Measurements from ENCODE around the gene NPAS3. TPM values are rescaled to one million over a fixed set of nuclear protein-coding genes. Genes with fewer than 3 reads are reported as not detected.
A peak's percentile ranks its signal among the peaks of the same experiment; 100 is the strongest.

Gene NPAS3
- total RNA-seq, 2 donors from 2014 or later, result 0.33 to 0.78 TPM

DNA sequence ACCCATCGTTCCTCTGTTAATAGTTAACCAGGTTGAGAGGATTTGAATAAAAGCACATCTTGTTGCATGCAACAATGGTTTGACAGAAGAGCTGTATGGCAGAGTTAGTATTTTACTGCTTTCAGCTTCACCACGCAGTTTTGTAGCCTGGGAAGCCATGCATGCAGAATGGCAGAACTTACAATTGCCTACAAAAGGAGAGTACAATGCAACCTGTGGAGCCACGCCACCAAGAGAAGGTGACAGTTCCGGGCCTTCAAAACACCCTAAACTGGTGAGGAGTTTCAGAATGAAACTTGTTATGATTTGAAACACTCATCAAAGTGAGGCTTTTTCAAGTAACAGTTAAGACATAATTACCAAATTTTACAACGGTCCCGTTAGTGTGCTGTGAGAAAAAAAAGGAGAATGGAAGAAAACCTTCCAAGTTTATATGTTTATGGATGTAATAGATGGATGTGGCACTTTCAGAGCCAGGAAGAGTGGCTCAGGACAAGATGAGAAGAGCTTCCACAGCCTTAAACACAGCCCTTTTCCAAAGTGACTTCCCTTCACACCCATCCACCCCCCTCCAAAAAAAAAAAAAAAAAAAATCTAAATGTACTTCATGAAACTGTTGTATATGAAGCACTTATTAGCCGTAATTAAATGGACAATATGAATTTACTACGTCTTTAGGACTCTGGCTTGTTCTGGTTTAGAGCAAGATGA, 853.5 kb downstream of the NPAS3 start:
- H3K4me3 ChIP-seq, result no peak overlapping the region
- H3K9me3 ChIP-seq, result no peaks in the 10 kb centered on the region
- intact Hi-C loops (cut with DNase I), result loop anchor here (5.0 to 10.0 kb wide), 2 partner anchors 1087 to 1215 kb away; no protein-coding TSS in a partner anchor
- ATAC-seq, result no peak
- TF ChIP-seq POLR2A (IDR thresholded peaks at IDR 0.05), result no peak
- TF ChIP-seq CTCF (IDR thresholded peaks at IDR 0.05), result no peak
- peaks cover 8% of the 10 kb centered on the region for H3K4me1 ChIP-seq
- DNase-seq, result no peak
- 45 to 52% methylated on average over 8 of the region's 8 CpGs for WGBS, 2 donors
- H3K27me3 ChIP-seq, result no peaks in the 10 kb centered on the region
- H3K36me3 ChIP-seq (replicated peaks in 1 of 2; ENCODE audit: insufficient read depth in 1 of 2, low read depth in 2 of 2), result no peaks in the 10 kb centered on the region
- no peak overlapping the region for H3K27ac ChIP-seq

- ATAC-seq (peak; percentile 83), DNase-seq (peak; percentile 77 to 83 (median 78))
- Histone ChIP-seq H3K9me3 (no peaks in the 10 kb centered on the region), H3K27me3 (no peaks in the 10 kb centered on the region), H3K36me3 (replicated peaks in 1 of 2; ENCODE audit: insufficient read depth in 1 of 2, low read depth in 2 of 2) (no peaks in the 10 kb centered on the region), H3K4me3 (no peak overlapping the region), H3K27ac (no peak overlapping the region), H3K4me1 (peaks cover 8% of the 10 kb centered on the region)
- TF ChIP-seq CTCF (IDR thresholded peaks at IDR 0.05), result peak; percentile 75 to 97 (median 87)
- TF ChIP-seq POLR2A (IDR thresholded peaks at IDR 0.05), result no peak
- WGBS, 2 donors, result 10 to 11% methylated on average over 16 of the region's 16 CpGs
- intact Hi-C loops (cut with DNase I), result loop anchor here (5.0 to 10.0 kb wide), 2 partner anchors 1088 to 1216 kb away; no protein-coding TSS in a partner anchor
Measured at GRCh38 chr14:33792720-33793368, 854.2 kb downstream of the NPAS3 start.

- Histone ChIP-seq H3K36me3 (replicated peaks in 1 of 2; ENCODE audit: insufficient read depth in 1 of 2, low read depth in 2 of 2) (no peaks in the 10 kb centered on the region), H3K27me3 (no peaks in the 10 kb centered on the region), H3K27ac (no peak overlapping the region), H3K4me3 (no peak overlapping the region), H3K4me1 (peaks cover 8% of the 10 kb centered on the region), H3K9me3 (no peaks in the 10 kb centered on the region)
- 62 to 77% methylated on average over 11 of the region's 11 CpGs for WGBS, 2 donors
- DNase-seq (no peak), ATAC-seq (no peak)
- TF ChIP-seq CTCF (IDR thresholded peaks at IDR 0.05) (no peak), POLR2A (IDR thresholded peaks at IDR 0.05) (no peak)
- intact Hi-C loops (cut with DNase I), result loop anchor here (5.0 to 10.0 kb wide), 2 partner anchors 1089 to 1216 kb away; no protein-coding TSS in a partner anchor
Measured at GRCh38 chr14:33793398-33794110, 854.9 kb downstream of the NPAS3 start.

- H3K4me3 ChIP-seq, result no peak overlapping the region
- H3K9me3 ChIP-seq, result no peaks in the 10 kb centered on the region
- no peaks in the 10 kb centered on the region for H3K27me3 ChIP-seq
- no peak overlapping the region for H3K27ac ChIP-seq
- H3K36me3 ChIP-seq (replicated peaks in 1 of 2; ENCODE audit: insufficient read depth in 1 of 2, low read depth in 2 of 2), result no peaks in the 10 kb centered on the region
- no peak for TF ChIP-seq CTCF (IDR thresholded peaks at IDR 0.05)
- no peak for TF ChIP-seq POLR2A (IDR thresholded peaks at IDR 0.05)
- DNase-seq, result no peak
- no peak for ATAC-seq
- intact Hi-C loops (cut with DNase I), result loop anchor here (5.0 to 10.0 kb wide), 2 partner anchors 1090 to 1218 kb away; no protein-coding TSS in a partner anchor
- 40 to 53% methylated on average over 1 of the region's 1 CpG for WGBS, 2 donors
- peaks cover 8% of the 10 kb centered on the region for H3K4me1 ChIP-seq
Measured at GRCh38 chr14:33794791-33795305, 856.2 kb downstream of the NPAS3 start.
